B cell (primary cell): ENCODE results near the gene ERO1B. TPM values are rescaled to one million over a fixed set of nuclear protein-coding genes. Genes with fewer than 3 reads are reported as not detected.

Source experiments
- ATAC-seq: fragments of 200-7000 bp; cut with Tn5 transposase; one replicate; pipeline ENCODE4 v1.10.0; 2021; ENCODE audit warnings: low read depth, mild to moderate bottlenecking, moderate number of reproducible peaks, moderate library complexity
- CTCF ChIA-PET: fragments of 350-600 bp; sonication (Branson Sonifier 250); formaldehyde crosslinking; loops from one replicate; lab custom pipeline; 2021; ENCODE audit warnings: antibody characterized with exemption, inconsistent platforms; lab: Charles Lee
- POLR2A ChIA-PET: fragments of 350-600 bp; sonication (Branson Sonifier 250); formaldehyde crosslinking; loops from one replicate; lab custom pipeline; 2021; ENCODE audit warnings: antibody characterized with exemption; lab: Charles Lee
- DNase-seq: peaks from one replicate; pipeline ENCODE4 v3.0.0; 2013
- H2AFZ ChIP-seq: 2 replicates; pipeline ENCODE4 v1.6.1; 2012; ENCODE audit warnings: mild to moderate bottlenecking, low read depth, low read length; ENCODE audit not compliant: insufficient read depth, poor library complexity, severe bottlenecking
- H3K27ac ChIP-seq, 2 donors: 1 replicate in 1 of 2; 2 replicates in 1 of 2; pipeline ENCODE4 v1.5.1; 2012 to 2013; ENCODE audit warnings: low read length in 2 of 2, mild to moderate bottlenecking in 2 of 2, moderate library complexity in 1 of 2
- H3K27me3 ChIP-seq, 4 experiments: fragments of 200-600 bp in 1 of 4; sonication (generic) in 1 of 4; replicated peaks in 1 of 4; 1 replicate in 2 of 4; 2 replicates in 2 of 4; pipeline versions ENCODE4 v1.6.1 to v1.7.0; 2013 to 2016; ENCODE audit warnings: low read length in 3 of 4, mild to moderate bottlenecking in 2 of 4, mixed read lengths in 1 of 4, moderate library complexity in 1 of 4; ENCODE audit not compliant: insufficient read depth in 4 of 4, control insufficient read depth in 3 of 4; ENCODE audit errors: control extremely low read depth in 1 of 4
- H3K36me3 ChIP-seq, 2 experiments: replicated peaks in 1 of 2; 1 replicate in 1 of 2; 2 replicates in 1 of 2; pipeline versions ENCODE4 v1.6.1 to v1.7.1; 2013; ENCODE audit warnings: low read length in 1 of 2; ENCODE audit not compliant: insufficient read depth in 2 of 2, control insufficient read depth in 1 of 2; ENCODE audit errors: control extremely low read depth in 1 of 2, extremely low read depth in 1 of 2
- H3K4me1 ChIP-seq, 2 donors: fragments of 200-600 bp in 1 of 2; sonication (generic) in 1 of 2; 1 replicate in 1 of 2; 2 replicates in 1 of 2; pipeline versions ENCODE4 v1.5.1 to v1.6.1; 2013 to 2017; ENCODE audit warnings: low read length in 2 of 2; ENCODE audit not compliant: control insufficient read depth in 2 of 2, insufficient read depth in 2 of 2
- H3K4me2 ChIP-seq: replicated peaks from 2 replicates; pipeline ENCODE3; 2012; ENCODE audit warnings: mild to moderate bottlenecking, low read depth, low read length; ENCODE audit not compliant: poor library complexity, severe bottlenecking
- H3K4me3 ChIP-seq, 5 experiments: fragments of 200-600 bp in 1 of 5; sonication (generic) in 1 of 5; 1 replicate in 3 of 5; 2 replicates in 2 of 5; pipeline versions ENCODE4 v1.5.1 to v1.7.0; 2011 to 2016; ENCODE audit warnings: low read length in 4 of 5, mild to moderate bottlenecking in 4 of 5, low read depth in 2 of 5, control low read depth in 1 of 5, moderate library complexity in 1 of 5; ENCODE audit not compliant: insufficient read depth in 1 of 5; ENCODE audit errors: control extremely low read depth in 1 of 5, extremely low read depth in 1 of 5
- H3K79me2 ChIP-seq: fragments of 200-600 bp; sonication (generic); one replicate; pipeline ENCODE4 v1.6.0; 2016; ENCODE audit warnings: low read length; ENCODE audit not compliant: control insufficient read depth, insufficient read depth
- H3K9ac ChIP-seq: fragments of 200-600 bp; sonication (generic); 2 replicates; pipeline ENCODE4 v1.6.1; 2017; ENCODE audit warnings: mild to moderate bottlenecking, low read length, moderate library complexity
- H3K9me3 ChIP-seq, 3 donors: one replicate each; pipeline versions ENCODE4 v1.6.1 to v1.7.1; 2013; ENCODE audit warnings: low read length in 2 of 3; ENCODE audit not compliant: control insufficient read depth in 2 of 3, insufficient read depth in 1 of 3; ENCODE audit errors: control extremely low read depth in 1 of 3
- H4K20me1 ChIP-seq: 2 replicates; pipeline ENCODE4 v1.6.0; 2012; ENCODE audit warnings: mild to moderate bottlenecking, low read length; ENCODE audit not compliant: insufficient read depth, control insufficient read depth, poor library complexity, severe bottlenecking
- H3K27ac Mint-ChIP-seq: one replicate; pipeline ENCODE4 v1.8.0; 2021; ENCODE audit warnings: mixed read lengths
- H3K27me3 Mint-ChIP-seq: one replicate; pipeline ENCODE4 v1.8.0; 2021; ENCODE audit warnings: mixed read lengths
- H3K4me1 Mint-ChIP-seq: one replicate; pipeline ENCODE4 v1.8.0; 2021; ENCODE audit warnings: mixed read lengths
- H3K4me3 Mint-ChIP-seq: one replicate; pipeline ENCODE4 v1.8.0; 2021; ENCODE audit warnings: mixed read lengths
- H3K9me3 Mint-ChIP-seq: one replicate; pipeline ENCODE4 v1.8.0; 2022; ENCODE audit warnings: mixed read lengths; ENCODE audit not compliant: insufficient read depth
- CTCF ChIP-seq: fragments of 200-600 bp; IDR thresholded peaks from one replicate; pipeline ENCODE4 v1.8.0; 2022; ENCODE audit warnings: antibody characterized with exemption, mild to moderate bottlenecking
- EZH2 ChIP-seq: IDR thresholded peaks from 2 replicates; pipeline ENCODE4 v1.6.1; 2012; ENCODE audit warnings: borderline replicate concordance, low read depth, mild to moderate bottlenecking, moderate library complexity, low read length; ENCODE audit not compliant: insufficient read depth, poor library complexity, severe bottlenecking
- WGBS: methylation state at CpG from one replicate; pipeline ENCODE4 v1.1.5; 2013; ENCODE audit warnings: missing lambda C conversion rate; ENCODE audit not compliant: insufficient coverage; 5-methylcytosine and 5-hydroxymethylcytosine counted together
- intact Hi-C: fragments of 100-400 bp; cut with micrococcal nuclease; formaldehyde crosslinking; loops from one replicate; pipeline ENCODE4 v1.10.0; 2022
- polyA plus RNA-seq: library from polyadenylated mRNA; depleted of rRNA; stranded (reverse); fragments of >200 nt; gene quantifications from 2 replicates; pipeline ENCODE4 v1.2.3, GENCODE V29; 2012
- total RNA-seq, 2 donors: library from RNA; stranded (reverse); fragments of 120-200 nt in 1 of 2; gene quantifications; 1 replicate in 1 of 2; 2 replicates in 1 of 2; pipeline versions ENCODE4 v1.2.3 to v1.2.4, GENCODE V29; 2013 to 2022

ERO1B gene
- total and polyA plus RNA-seq, 2 donors (not counting 1 experiment from before 2014, with no cell fraction given), result 5.1 to 25.6 TPM

GRCh38 chr1:236172041-236172579, 109.6 kb downstream of the ERO1B start:
- Histone ChIP-seq H3K4me1 (peaks cover 0 to 7% of the 10 kb centered on the region in 2 donors), H3K9me3 (peaks cover 0 to 9% (median 0%) of the 10 kb centered on the region in 3 donors), H2AFZ (no peak overlapping the region), H3K27ac (no peak overlapping the region), H3K36me3 (no peaks in the 10 kb centered on the region), H3K9ac (no peak overlapping the region), H3K4me3 (no peak overlapping the region), H3K79me2 (no peaks in the 10 kb centered on the region), H3K4me2 (no peak overlapping the region), H3K27me3 (no peaks in the 10 kb centered on the region), H4K20me1 (no peaks in the 10 kb centered on the region)
- ATAC-seq (no peak), DNase-seq (no peak)
- Mint-ChIP-seq H3K4me1 (peaks cover 12% of the 10 kb centered on the region), H3K4me3 (no peak overlapping the region), H3K27me3 (no peaks in the 10 kb centered on the region), H3K9me3 (peaks cover 2% of the 10 kb centered on the region), H3K27ac (no peak overlapping the region)
- CTCF ChIA-PET, result no interaction called here
- POLR2A ChIA-PET, result no interaction called here
- intact Hi-C loops, result no loop called here
- no peak for TF ChIP-seq CTCF
- no peak for TF ChIP-seq EZH2

GRCh38 chr1:236168716-236169429, 112.9 kb downstream of the ERO1B start:
- POLR2A ChIA-PET, result no interaction called here
- ATAC-seq, result no peak
- peaks cover 7% of the 10 kb centered on the region for H3K79me2 ChIP-seq
- no peak overlapping the region for H3K27ac ChIP-seq
- intact Hi-C loops, result no loop called here
- H3K27me3 ChIP-seq, result peaks cover 0 to 2% (median 0%) of the 10 kb centered on the region in 4 experiments
- Mint-ChIP-seq H3K4me1 (peaks cover 7% of the 10 kb centered on the region), H3K27ac (no peak overlapping the region), H3K27me3 (no peaks in the 10 kb centered on the region), H3K4me3 (no peak overlapping the region), H3K9me3 (peaks cover 6% of the 10 kb centered on the region)
- 88% methylated on average over 8 of the region's 10 CpGs for WGBS
- no peak for TF ChIP-seq CTCF
- no peak for TF ChIP-seq EZH2
- no peak overlapping the region for H3K4me2 ChIP-seq
- H3K9me3 ChIP-seq, result peaks cover 0 to 26% (median 6%) of the 10 kb centered on the region in 3 donors
- H2AFZ ChIP-seq, result no peak overlapping the region
- CTCF ChIA-PET, result no interaction called here
- H3K36me3 ChIP-seq, result no peaks in the 10 kb centered on the region
- peaks cover 0 to under 1% of the 10 kb centered on the region in 2 donors for H3K4me1 ChIP-seq
- DNase-seq, result no peak
- no peak overlapping the region for H3K4me3 ChIP-seq
- H3K9ac ChIP-seq, result no peak overlapping the region
- H4K20me1 ChIP-seq, result no peaks in the 10 kb centered on the region
